Keratinocyte (primary cell): Measurements from ENCODE around the gene ARMH3. TPM values are rescaled to one million over a fixed set of nuclear protein-coding genes. Genes with fewer than 3 reads are reported as not detected.

Experiments
- DNase-seq: peaks from one replicate; pipeline ENCODE4 v3.0.0-alpha.2; 2011; ENCODE audit warnings: low read depth, missing footprints, low spot score
- FAIRE-seq: peaks from 2 replicates; lab custom pipeline; 2011; peaks lifted over from hg19 to GRCh38; lab: Jason Lieb, UNC
- H2AFZ ChIP-seq: 2 replicates; pipeline ENCODE4 v1.6.0; 2012; ENCODE audit warnings: low read length, control low read depth, inconsistent platforms; ENCODE audit not compliant: control insufficient read depth
- H3K27ac ChIP-seq: 2 replicates; pipeline ENCODE4 v1.5.1; 2011; ENCODE audit warnings: low read length; ENCODE audit not compliant: control insufficient read depth, insufficient read depth
- H3K27me3 ChIP-seq: 3 replicates; pipeline ENCODE4 v1.6.0; 2011; ENCODE audit warnings: low read length; ENCODE audit not compliant: control insufficient read depth, insufficient read depth; ENCODE audit errors: extremely low read depth
- H3K36me3 ChIP-seq, 2 experiments: 2 replicates in 1 of 2; 3 replicates in 1 of 2; pipeline ENCODE4 v1.5.1; 2011; ENCODE audit warnings: low read length in 2 of 2, mild to moderate bottlenecking in 1 of 2; ENCODE audit not compliant: control insufficient read depth in 2 of 2, insufficient read depth in 2 of 2; ENCODE audit errors: extremely low read depth in 1 of 2
- H3K4me1 ChIP-seq: 3 replicates; pipeline ENCODE4 v1.5.1; 2011; ENCODE audit warnings: low read length; ENCODE audit not compliant: control insufficient read depth, insufficient read depth; ENCODE audit errors: extremely low read depth
- H3K4me2 ChIP-seq: 3 replicates; pipeline ENCODE4 v1.6.0; 2011; ENCODE audit warnings: low read depth, low read length; ENCODE audit not compliant: control insufficient read depth, insufficient read depth; ENCODE audit errors: extremely low read depth
- H3K4me3 ChIP-seq, 3 experiments: fragments of 200-600 bp in 1 of 3; sonication (generic) in 1 of 3; 2 replicates in 2 of 3; 3 replicates in 1 of 3; pipeline ENCODE4 v1.5.1; 2011 to 2016; ENCODE audit warnings: low read length in 3 of 3, mild to moderate bottlenecking in 3 of 3, control low read depth in 2 of 3, inconsistent platforms in 1 of 3, low read depth in 1 of 3, mixed read lengths in 1 of 3, mixed run types in 1 of 3, moderate library complexity in 1 of 3; ENCODE audit not compliant: control insufficient read depth in 2 of 3, insufficient read depth in 2 of 3; ENCODE audit errors: extremely low read depth in 1 of 3
- H3K79me2 ChIP-seq: 2 replicates; pipeline ENCODE4 v1.6.0; 2012; ENCODE audit warnings: low read length; ENCODE audit not compliant: control insufficient read depth, insufficient read depth
- H3K9ac ChIP-seq: 3 replicates; pipeline ENCODE4 v1.6.0; 2011; ENCODE audit warnings: low read length; ENCODE audit not compliant: control insufficient read depth, insufficient read depth; ENCODE audit errors: extremely low read depth
- H3K9me1 ChIP-seq: 3 replicates; pipeline ENCODE4 v1.6.0; 2011; ENCODE audit warnings: low read length; ENCODE audit not compliant: control insufficient read depth, insufficient read depth; ENCODE audit errors: extremely low read depth
- H3K9me3 ChIP-seq: 2 replicates; pipeline ENCODE4 v1.5.1; 2012; ENCODE audit warnings: low read depth, low read length; ENCODE audit not compliant: control insufficient read depth
- H4K20me1 ChIP-seq: 3 replicates; pipeline ENCODE4 v1.6.0; 2011; ENCODE audit warnings: low read length; ENCODE audit not compliant: control insufficient read depth, insufficient read depth; ENCODE audit errors: extremely low read depth
- EZH2 ChIP-seq: IDR thresholded peaks from one replicate; pipeline ENCODE4 v1.6.1; 2012; ENCODE audit warnings: inconsistent platforms, mild to moderate bottlenecking, low read length, moderate library complexity
- dilution Hi-C: fragments of 300-500 bp; cut with MboI; formaldehyde crosslinking; loops from one replicate; pipeline ENCODE4 v1.7.0; 2020; ENCODE audit warnings: low sequenced_read_pairs; ENCODE audit not compliant: extremely low pct_ligation_motif_present
- polyA plus RNA-seq, 5 experiments: library from polyadenylated mRNA; depleted of rRNA in 3 of 5; stranded (reverse) in 3 of 5; stranded (forward) in 1 of 5; unstranded in 1 of 5; fragments of >200 nt; gene quantifications; 1 replicate in 1 of 5; 2 replicates in 3 of 5; 3 replicates in 1 of 5; pipeline versions ENCODE4 v1.2.1 to v1.2.3, GENCODE V29; 2011 to 2012; ENCODE audit warnings: missing spikeins in 2 of 5, low read depth in 1 of 5, low replicate concordance in 1 of 5
- TF ChIP-seq, protein P1 (sequence below), 3 experiments: IDR thresholded peaks in 1 of 3; conservative IDR thresholded peaks in 1 of 3; optimal IDR thresholded peaks in 1 of 3; 2 replicates in 2 of 3; 3 replicates in 1 of 3; pipeline versions ENCODE3 to v1.5.1; 2011; ENCODE audit warnings: low read length in 3 of 3, mild to moderate bottlenecking in 3 of 3, moderate library complexity in 2 of 3, control low read depth in 1 of 3, inconsistent platforms in 1 of 3; ENCODE audit not compliant: insufficient read depth in 2 of 3; ENCODE audit errors: extremely low read depth in 1 of 3

ARMH3 gene
- polyA plus RNA-seq, 1 donor (not counting 4 experiments of a cell fraction or from before 2014, with no cell fraction given): 25.3 TPM

DNA sequence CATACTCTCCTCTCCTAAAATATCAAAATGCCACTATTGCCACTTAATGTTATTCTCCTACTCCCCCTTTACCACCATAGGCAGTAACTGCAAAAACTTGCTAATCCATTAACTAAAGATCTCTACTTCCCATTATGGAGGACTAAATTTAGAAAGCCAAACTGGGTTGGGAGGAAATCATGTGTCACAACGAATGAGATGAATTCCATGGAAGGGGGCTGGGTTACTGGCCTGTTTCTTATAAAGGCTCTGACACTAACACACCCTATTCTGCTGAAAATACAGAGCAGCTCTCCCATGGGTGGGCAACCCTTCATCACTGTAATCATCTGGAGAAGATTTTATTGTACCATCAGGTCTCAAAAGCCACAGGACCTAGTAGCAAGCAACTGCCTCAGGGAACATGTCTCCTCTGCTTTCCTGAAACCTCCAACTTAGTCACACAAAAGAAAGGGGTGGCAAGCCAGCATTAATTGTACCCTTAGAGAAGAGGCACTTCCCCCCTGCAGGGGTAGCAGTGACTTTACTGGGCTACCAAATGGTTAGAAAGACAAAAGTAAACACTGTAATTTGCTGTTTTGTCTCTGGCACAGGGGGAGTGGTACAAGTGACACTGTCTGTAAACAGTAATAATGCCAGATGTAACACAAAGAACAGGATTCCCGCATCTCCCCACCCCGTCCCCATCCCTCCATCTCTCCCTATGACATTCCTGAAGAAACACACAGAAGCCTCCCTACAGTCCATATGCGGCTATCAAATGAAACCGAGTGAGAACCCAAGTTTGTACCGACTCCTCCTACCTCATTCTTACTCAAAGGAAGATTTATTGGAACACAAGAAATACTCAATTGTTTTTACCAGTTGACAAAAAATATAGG lies 81.6 kb downstream of the ARMH3 start:
- Histone ChIP-seq H3K79me2 (no peaks in the 10 kb centered on the region), H3K27me3 (no peaks in the 10 kb centered on the region), H4K20me1 (no peaks in the 10 kb centered on the region), H3K4me1 (no peaks in the 10 kb centered on the region), H3K27ac (no peak overlapping the region), H2AFZ (no peak overlapping the region), H3K9me3 (no peaks in the 10 kb centered on the region), H3K4me2 (no peak overlapping the region), H3K9me1 (no peaks in the 10 kb centered on the region), H3K9ac (no peak overlapping the region), H3K36me3 (peaks cover 9 to 14% of the 10 kb centered on the region in 2 experiments), H3K4me3 (no peak overlapping the region)
- dilution Hi-C loops: no loop called here
- TF ChIP-seq EZH2: no peak
- TF ChIP-seq, protein P1, sequence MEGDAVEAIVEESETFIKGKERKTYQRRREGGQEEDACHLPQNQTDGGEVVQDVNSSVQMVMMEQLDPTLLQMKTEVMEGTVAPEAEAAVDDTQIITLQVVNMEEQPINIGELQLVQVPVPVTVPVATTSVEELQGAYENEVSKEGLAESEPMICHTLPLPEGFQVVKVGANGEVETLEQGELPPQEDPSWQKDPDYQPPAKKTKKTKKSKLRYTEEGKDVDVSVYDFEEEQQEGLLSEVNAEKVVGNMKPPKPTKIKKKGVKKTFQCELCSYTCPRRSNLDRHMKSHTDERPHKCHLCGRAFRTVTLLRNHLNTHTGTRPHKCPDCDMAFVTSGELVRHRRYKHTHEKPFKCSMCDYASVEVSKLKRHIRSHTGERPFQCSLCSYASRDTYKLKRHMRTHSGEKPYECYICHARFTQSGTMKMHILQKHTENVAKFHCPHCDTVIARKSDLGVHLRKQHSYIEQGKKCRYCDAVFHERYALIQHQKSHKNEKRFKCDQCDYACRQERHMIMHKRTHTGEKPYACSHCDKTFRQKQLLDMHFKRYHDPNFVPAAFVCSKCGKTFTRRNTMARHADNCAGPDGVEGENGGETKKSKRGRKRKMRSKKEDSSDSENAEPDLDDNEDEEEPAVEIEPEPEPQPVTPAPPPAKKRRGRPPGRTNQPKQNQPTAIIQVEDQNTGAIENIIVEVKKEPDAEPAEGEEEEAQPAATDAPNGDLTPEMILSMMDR (optimal IDR thresholded peaks at IDR 0.05 in 1 of 3, IDR thresholded peaks at IDR 0.05 in 1 of 3, conservative IDR thresholded peaks at IDR 0.05 in 1 of 3; ENCODE audit: extremely low read depth in 1 of 3, insufficient read depth in 2 of 3, low read length in 3 of 3): no peak
- no peak for FAIRE-seq
- DNase-seq: no peak

DNA sequence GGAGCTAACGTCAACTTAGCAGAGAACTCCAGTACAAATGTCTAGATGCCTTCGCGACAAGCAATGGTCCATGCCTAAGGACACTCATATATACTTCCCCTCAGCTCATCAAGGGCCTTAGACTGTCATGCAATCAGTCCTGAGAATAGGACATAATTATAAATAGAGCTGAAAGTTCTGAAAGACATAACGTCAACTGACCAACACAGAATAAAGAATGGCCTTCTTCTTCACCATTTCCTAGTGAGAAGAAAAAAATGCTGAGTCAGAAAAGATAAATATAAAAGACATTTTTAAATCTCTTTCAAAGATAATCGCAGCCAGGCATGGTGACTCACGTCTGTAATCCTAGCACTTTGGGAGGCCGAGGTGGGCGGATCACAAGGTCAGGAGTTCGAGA lies 83.2 kb downstream of the ARMH3 start:
- no peak overlapping the region for H2AFZ ChIP-seq
- no peak for DNase-seq
- dilution Hi-C loops: no loop called here
- H3K27ac ChIP-seq: no peak overlapping the region
- no peak for FAIRE-seq
- no peaks in the 10 kb centered on the region for H4K20me1 ChIP-seq
- no peaks in the 10 kb centered on the region for H3K9me1 ChIP-seq
- H3K4me3 ChIP-seq: no peak overlapping the region
- no peaks in the 10 kb centered on the region for H3K9me3 ChIP-seq
- no peak overlapping the region for H3K4me2 ChIP-seq
- no peaks in the 10 kb centered on the region for H3K4me1 ChIP-seq
- H3K79me2 ChIP-seq: no peaks in the 10 kb centered on the region
- peaks cover 9 to 14% of the 10 kb centered on the region in 2 experiments for H3K36me3 ChIP-seq
- no peaks in the 10 kb centered on the region for H3K27me3 ChIP-seq
- no peak overlapping the region for H3K9ac ChIP-seq
- TF ChIP-seq EZH2: no peak
- TF ChIP-seq, protein P1 (optimal IDR thresholded peaks at IDR 0.05 in 1 of 3, IDR thresholded peaks at IDR 0.05 in 1 of 3, conservative IDR thresholded peaks at IDR 0.05 in 1 of 3; ENCODE audit: extremely low read depth in 1 of 3, insufficient read depth in 2 of 3, low read length in 3 of 3): no peak
